GM10266 (cell line): ENCODE data around the gene LANCL2.

Experiments
- DNase-seq: peaks from one replicate; pipeline ENCODE4 v3.0.0; 2012; ENCODE audit errors: extremely low spot score
- TF ChIP-seq, protein P1 (sequence below): IDR thresholded peaks from 2 replicates; pipeline ENCODE4 v1.5.1; 2012; ENCODE audit warnings: mild to moderate bottlenecking, low read depth; ENCODE audit not compliant: control insufficient read depth, insufficient read depth; ENCODE audit errors: missing control alignments

Gene LANCL2

DNA sequence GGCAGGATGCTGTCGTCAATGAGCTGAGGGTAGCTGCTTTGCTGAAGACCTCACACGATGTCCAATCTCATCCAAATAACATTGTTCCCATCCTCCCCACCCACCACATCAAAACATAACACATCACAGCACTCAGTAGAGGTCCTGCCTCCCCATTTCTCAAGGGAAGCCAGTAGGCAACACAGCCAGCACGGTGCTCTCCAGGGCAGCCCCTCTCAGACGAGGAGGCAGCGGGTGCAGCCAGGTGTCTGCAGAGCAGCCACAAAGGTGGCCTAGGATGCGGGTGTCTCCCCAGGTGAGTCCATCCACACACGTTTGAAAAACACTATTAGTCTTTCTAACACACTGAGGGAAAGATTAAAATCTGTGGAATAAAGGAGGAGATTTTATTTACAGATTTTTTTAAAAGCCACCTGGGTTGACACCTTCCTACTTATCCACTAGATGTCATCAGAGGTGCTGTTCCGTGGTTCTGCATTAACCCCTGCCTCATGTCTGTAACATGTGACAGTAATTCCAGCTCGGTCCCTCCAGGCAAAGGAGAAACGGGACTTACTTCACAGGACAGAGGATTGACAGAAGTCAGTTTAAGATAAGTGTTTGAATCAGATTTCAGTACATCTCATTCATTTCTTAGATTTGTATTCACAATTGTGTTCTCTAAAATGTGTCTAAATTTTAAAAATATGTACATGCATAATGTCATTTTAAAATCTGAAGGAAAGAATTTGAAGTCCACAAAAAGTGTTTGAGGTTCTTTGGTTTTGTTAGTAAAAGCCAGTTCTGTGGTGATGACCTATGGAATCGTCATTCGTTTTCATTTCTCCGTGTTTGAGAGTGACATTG, 68.0 kb downstream of the LANCL2 start:
- TF ChIP-seq, protein P1, sequence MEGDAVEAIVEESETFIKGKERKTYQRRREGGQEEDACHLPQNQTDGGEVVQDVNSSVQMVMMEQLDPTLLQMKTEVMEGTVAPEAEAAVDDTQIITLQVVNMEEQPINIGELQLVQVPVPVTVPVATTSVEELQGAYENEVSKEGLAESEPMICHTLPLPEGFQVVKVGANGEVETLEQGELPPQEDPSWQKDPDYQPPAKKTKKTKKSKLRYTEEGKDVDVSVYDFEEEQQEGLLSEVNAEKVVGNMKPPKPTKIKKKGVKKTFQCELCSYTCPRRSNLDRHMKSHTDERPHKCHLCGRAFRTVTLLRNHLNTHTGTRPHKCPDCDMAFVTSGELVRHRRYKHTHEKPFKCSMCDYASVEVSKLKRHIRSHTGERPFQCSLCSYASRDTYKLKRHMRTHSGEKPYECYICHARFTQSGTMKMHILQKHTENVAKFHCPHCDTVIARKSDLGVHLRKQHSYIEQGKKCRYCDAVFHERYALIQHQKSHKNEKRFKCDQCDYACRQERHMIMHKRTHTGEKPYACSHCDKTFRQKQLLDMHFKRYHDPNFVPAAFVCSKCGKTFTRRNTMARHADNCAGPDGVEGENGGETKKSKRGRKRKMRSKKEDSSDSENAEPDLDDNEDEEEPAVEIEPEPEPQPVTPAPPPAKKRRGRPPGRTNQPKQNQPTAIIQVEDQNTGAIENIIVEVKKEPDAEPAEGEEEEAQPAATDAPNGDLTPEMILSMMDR: peak; percentile 48
- DNase-seq: peak; percentile 72

DNA sequence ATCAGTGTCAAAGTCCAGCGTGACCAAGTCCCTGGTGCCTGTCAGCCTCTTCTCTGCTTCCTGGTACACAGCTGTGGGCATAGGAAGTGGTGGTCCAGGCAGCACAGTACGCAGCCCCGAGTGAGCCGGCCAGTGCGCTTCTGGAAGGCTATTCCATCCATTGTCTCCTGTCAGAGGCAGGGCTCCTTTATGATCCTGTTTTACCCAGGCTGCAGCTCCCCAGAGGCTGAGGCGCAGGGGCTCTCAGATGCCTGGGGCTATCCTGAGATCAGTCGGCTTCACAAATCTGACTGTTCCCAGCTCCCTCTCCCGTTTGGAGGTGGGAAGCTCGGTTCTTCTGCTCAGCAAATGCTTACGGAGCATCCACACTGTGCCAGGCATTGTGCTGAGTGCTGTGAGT, 70.3 kb downstream of the LANCL2 start:
- no peak for DNase-seq
- TF ChIP-seq, protein P1: no peak

DNA sequence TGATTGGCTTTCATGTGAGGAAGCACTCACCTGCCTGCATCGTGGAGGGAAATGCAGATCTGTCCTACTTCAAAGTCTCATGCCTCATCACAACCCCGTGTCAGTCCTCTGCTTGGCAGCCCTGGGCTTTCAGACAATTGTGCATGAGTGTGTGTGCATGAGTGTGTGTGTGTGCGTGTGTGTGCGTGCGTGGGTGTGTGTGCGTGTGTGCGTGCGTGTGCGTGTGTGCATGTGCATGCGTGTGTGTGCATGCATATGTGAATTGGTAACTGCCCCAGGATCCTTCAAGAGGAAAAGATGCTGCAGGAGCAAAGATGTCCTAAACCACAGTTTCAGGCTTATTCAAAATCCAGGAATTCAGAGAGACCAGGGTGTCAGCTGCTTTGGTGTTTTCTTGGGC, 71.3 kb downstream of the LANCL2 start:
- TF ChIP-seq, protein P1: no peak
- no peak for DNase-seq

DNA sequence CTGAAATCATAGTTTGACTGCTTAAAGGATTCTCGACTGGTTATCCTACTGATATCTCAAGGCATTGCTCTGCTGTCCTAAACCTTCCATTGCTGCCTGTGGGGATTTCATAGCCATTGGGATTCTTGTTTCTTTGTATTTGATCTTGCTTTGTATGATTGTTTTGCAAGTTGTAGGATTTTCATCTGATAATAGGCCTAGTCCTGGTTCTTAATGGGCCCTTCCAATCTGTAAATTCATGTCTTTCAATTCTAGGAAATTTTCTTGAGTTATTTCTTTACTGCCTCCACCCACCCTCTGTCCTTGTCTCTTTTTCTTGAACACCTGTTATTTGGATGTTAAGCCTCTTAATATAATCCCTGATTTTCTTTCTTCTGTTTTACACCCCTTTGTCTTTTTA, 72.2 kb downstream of the LANCL2 start:
- TF ChIP-seq, protein P1: no peak
- DNase-seq: no peak

DNA sequence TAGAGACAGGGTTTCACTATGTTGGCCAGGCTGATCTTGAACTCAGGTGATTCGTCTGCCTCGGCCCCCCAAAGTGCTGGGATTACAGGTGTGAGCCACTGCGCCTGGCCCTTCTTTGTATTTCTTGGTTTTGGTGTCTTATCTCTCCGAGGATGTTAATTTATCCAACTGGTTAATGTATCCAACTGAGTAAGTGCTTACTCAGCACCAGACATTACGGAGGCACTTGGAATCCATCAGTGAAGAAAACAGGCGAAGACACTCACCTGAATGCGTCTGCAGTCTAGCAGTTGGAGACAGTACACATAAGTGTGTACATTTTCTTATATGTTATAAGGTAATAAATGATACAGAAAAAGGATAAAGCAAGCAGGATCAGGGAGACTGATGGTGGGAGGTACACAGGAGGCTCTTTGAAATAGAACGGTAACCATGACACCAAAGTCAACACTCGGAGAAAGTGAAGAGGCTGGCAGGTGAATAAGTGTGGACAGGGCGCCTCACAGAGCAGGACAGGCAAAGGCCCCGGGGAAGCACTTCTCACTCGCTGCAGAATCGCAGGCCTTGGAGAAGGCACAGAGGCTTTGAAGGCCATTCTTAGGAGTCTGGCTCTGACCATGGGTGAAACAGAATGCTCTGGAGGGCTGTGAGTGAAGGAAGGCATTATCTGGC, 73.1 kb downstream of the LANCL2 start:
- TF ChIP-seq, protein P1: no peak

DNA sequence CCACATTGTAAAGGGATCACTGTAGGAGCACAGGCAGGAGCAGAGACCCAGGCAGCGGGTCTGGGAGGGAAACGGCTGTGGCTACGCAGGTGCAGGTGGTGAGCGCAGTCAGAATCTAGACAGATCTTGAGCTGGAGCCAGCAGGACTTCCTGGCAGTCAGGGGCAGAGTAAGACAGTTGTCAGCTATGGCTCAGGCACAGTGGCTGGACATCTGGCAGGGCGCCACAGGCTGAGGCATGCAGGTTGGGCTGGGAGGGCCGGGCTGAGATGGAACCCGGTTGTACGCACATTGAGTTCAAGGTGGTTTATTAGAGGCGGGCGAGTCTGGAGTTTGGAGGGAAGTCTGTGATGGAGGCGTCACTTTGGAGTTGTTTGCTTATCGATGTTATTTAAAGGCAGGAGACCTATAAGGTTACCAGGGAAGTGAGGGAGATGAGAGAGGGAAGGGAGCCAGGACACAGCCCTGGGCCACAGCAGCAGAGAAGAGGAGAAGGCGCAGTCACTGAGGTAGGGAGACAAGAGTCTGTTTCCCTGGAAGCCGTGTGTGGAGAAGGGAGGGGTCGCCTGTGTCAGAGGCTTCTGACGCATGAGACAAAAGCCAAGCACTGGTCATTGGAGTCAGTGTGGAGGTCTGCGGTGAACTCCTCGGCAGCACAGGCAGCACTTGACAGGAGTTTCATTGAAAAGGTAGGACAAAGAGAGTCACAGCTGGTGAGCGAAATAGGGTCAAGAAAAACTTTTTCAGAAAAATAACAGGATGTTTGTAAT, 73.8 kb downstream of the LANCL2 start:
- no peak for DNase-seq
- TF ChIP-seq, protein P1: no peak

More for the DNA sequence above, 73.1 kb downstream of the LANCL2 start:
- no peak for DNase-seq

DNA sequence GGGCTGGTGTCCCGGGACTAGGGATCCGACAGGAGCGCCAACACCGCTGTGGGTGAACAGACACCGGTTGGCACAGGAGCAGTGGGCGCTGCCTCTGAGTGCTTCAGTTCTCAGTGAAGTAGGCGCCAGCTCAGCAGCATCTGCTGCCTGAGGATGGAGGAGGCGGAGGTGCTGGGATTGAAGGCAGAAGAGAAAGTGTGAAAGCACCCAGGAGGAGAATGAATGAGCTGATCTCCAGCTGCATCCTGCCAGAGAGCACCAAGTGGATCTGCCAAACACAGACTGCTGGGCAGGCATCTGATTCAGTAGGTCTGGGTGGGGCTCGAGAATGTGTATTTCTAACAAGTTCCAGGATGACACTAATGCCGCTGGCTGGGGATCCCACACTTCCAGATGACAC, 74.5 kb downstream of the LANCL2 start:
- TF ChIP-seq, protein P1: no peak
- no peak for DNase-seq
